ENCODE results near the gene ARHGAP22. TPM values are rescaled to one million over a fixed set of nuclear protein-coding genes. Genes with fewer than 3 reads are reported as not detected.
"Not testable (repeated sequence)": the region's sequence is repeated elsewhere in the genome, so short reads cannot be mapped to it uniquely, and the experiment has no call there.

Gene ARHGAP22
- polyA plus RNA-seq, 3 donors: 1.5 to 7.8 (median 1.9) TPM

GRCh38 chr10:48645600-48645999 lies 40.7 kb upstream of the ARHGAP22 start:
- H3K4me3 ChIP-seq (replicated peaks in 1 of 3; ENCODE audit: low read depth in 2 of 3, low read length in 3 of 3): no peak overlapping the region
- Mint-ChIP-seq H3K27ac (no peak overlapping the region), H3K36me3 (peaks cover 0 to 2% of the 10 kb centered on the region in 2 donors), H3K27me3 (ENCODE audit: low read depth in 3 of 3) (peaks cover 2 to 9% (median 8%) of the 10 kb centered on the region in 3 donors), H3K4me3 (no peak overlapping the region), H3K4me1 (peaks cover 3% of the 10 kb centered on the region), H3K9me3 (peaks cover 3 to 22% (median 14%) of the 10 kb centered on the region in 7 donors)
- WGBS (ENCODE audit: insufficient coverage): no CpG with 5 or more reads among the region's 1 CpG
- TF ChIP-seq CTCF (IDR thresholded peaks at IDR 0.05): no peak
- H4K20me1 ChIP-seq (ENCODE audit: insufficient read depth, low read length): no peaks in the 10 kb centered on the region
- no peak overlapping the region for H3K27ac ChIP-seq (ENCODE audit: low read depth in 1 of 2, low read length in 2 of 2)
- no peak overlapping the region for H3K4me2 ChIP-seq (replicated peaks; ENCODE audit: extremely low read depth, low read length, poor library complexity, severe bottlenecking)
- H2AFZ ChIP-seq (ENCODE audit: insufficient read depth, low read depth, low read length, poor library complexity, severe bottlenecking): no peak overlapping the region
- H3K9ac ChIP-seq (ENCODE audit: insufficient read depth, low read length, poor library complexity, severe bottlenecking): no peak overlapping the region
- no peaks in the 10 kb centered on the region for H3K9me3 ChIP-seq (replicated peaks in 1 of 2; ENCODE audit: control insufficient read depth in 1 of 2, insufficient read depth in 1 of 2, low read length in 2 of 2)
- no peaks in the 10 kb centered on the region for H3K79me2 ChIP-seq (ENCODE audit: insufficient read depth, low read length)
- peaks cover 0 to 3% of the 10 kb centered on the region in 2 donors for H3K4me1 ChIP-seq (ENCODE audit: control insufficient read depth in 1 of 2, insufficient read depth in 2 of 2, low read length in 2 of 2)
- no peaks in the 10 kb centered on the region for H3K27me3 ChIP-seq (ENCODE audit: control insufficient read depth in 2 of 2, insufficient read depth in 2 of 2, low read length in 2 of 2)
- H3K36me3 ChIP-seq (replicated peaks in 1 of 2; ENCODE audit: control insufficient read depth in 1 of 2, insufficient read depth in 2 of 2, low read length in 2 of 2): no peaks in the 10 kb centered on the region
- intact Hi-C loops (cut with micrococcal nuclease): no loop called here
- DNase-seq: no peak

- H3K27me3 ChIP-seq (ENCODE audit: control insufficient read depth in 2 of 2, insufficient read depth in 2 of 2, low read length in 2 of 2); DNase-seq; intact Hi-C loops (cut with micrococcal nuclease); H3K9me3 ChIP-seq (replicated peaks in 1 of 2; ENCODE audit: control insufficient read depth in 1 of 2, insufficient read depth in 1 of 2, low read length in 2 of 2); H3K27ac Mint-ChIP-seq; H3K79me2 ChIP-seq (ENCODE audit: insufficient read depth, low read length); H4K20me1 ChIP-seq (ENCODE audit: insufficient read depth, low read length); H2AFZ ChIP-seq (ENCODE audit: insufficient read depth, low read depth, low read length, poor library complexity, severe bottlenecking); H3K9ac ChIP-seq (ENCODE audit: insufficient read depth, low read length, poor library complexity, severe bottlenecking); H3K27ac ChIP-seq (ENCODE audit: low read depth in 1 of 2, low read length in 2 of 2); H3K4me3 ChIP-seq (replicated peaks in 1 of 3; ENCODE audit: low read depth in 2 of 3, low read length in 3 of 3); H3K4me2 ChIP-seq (replicated peaks; ENCODE audit: extremely low read depth, low read length, poor library complexity, severe bottlenecking); H3K36me3 ChIP-seq (replicated peaks in 1 of 2; ENCODE audit: control insufficient read depth in 1 of 2, insufficient read depth in 2 of 2, low read length in 2 of 2); H3K4me3 Mint-ChIP-seq: not testable (repeated sequence)
- WGBS (ENCODE audit: insufficient coverage): no CpG with 5 or more reads among the region's 4 CpGs
- H3K4me1 Mint-ChIP-seq: peaks cover 40% of the 10 kb centered on the region
- peaks cover 5 to 11% of the 10 kb centered on the region in 2 donors for H3K36me3 Mint-ChIP-seq
- H3K4me1 ChIP-seq (ENCODE audit: control insufficient read depth in 1 of 2, insufficient read depth in 2 of 2, low read length in 2 of 2): peaks cover 38 to 42% of the 10 kb centered on the region in 2 donors
- peaks cover 12 to 16% (median 15%) of the 10 kb centered on the region in 3 donors for H3K27me3 Mint-ChIP-seq (ENCODE audit: low read depth in 3 of 3)
- H3K9me3 Mint-ChIP-seq: peaks cover 7 to 25% (median 14%) of the 10 kb centered on the region in 7 donors
These were observed 36.3 kb upstream of the ARHGAP22 start for GRCh38 chr10:48641099-48641690.

All from CD14-positive monocyte (primary cell).